PFSK-1 (cell line): ENCODE measurements around the gene TRAPPC2B.
A peak's percentile ranks its signal among the peaks of the same experiment; 100 is the strongest.

Experiments used
- FOXP2 ChIP-seq: optimal IDR thresholded peaks from 2 replicates; pipeline ENCODE3; 2011; ENCODE audit warnings: borderline replicate concordance, control low read depth, inconsistent platforms; ENCODE audit not compliant: insufficient read depth; ENCODE audit errors: extremely low read length, extremely low read depth
- POLR2AphosphoS5 ChIP-seq: IDR thresholded peaks from 2 replicates; pipeline ENCODE4 v1.6.1; 2012; ENCODE audit warnings: low read depth, mild to moderate bottlenecking, control low read depth, low read length, moderate library complexity
- SIN3A ChIP-seq: IDR thresholded peaks from 2 replicates; pipeline ENCODE4 v1.6.1; 2012; ENCODE audit warnings: mild to moderate bottlenecking, low read length, moderate library complexity, borderline replicate concordance; ENCODE audit not compliant: insufficient read depth
- TF ChIP-seq, protein P1 (sequence below), 2 experiments: IDR thresholded peaks; 2 replicates each; pipeline versions ENCODE4 v1.6.1 to v1.8.0; 2011 to 2012; ENCODE audit warnings: low read depth in 2 of 2, low read length in 2 of 2, control low read depth in 1 of 2, inconsistent platforms in 1 of 2, mild to moderate bottlenecking in 1 of 2, moderate library complexity in 1 of 2; ENCODE audit not compliant: insufficient read depth in 1 of 2

DNA sequence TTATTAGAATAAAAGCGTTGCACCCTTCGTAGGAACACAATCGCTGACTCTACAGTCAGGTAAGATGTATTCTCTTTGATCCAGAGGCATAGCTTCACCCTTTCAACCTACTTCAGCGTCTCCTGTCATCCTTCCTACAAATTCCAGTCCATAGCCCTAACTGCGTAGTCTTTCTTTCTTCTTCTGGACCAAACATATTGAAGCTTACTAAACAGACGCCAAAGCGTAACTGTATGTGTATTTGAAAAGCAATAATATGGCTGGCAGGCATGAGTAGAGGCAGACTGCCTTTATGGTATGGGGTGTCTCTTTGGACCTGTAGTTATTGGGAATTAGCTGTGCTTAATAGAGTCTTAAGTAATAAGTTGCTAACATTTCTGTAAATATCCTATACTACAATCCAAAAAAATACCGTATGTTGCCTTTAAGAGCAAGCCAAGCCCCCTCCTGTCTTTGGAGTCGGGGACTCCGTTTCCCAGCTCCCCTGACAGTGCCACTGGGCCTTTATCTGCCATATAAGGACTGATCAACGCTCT, 25.9 kb downstream of the TRAPPC2B start:
- TF ChIP-seq POLR2AphosphoS5 (peak; percentile 56; the same call in 1 of the 2 replicates), SIN3A (no peak), FOXP2 (no peak)
- TF ChIP-seq, protein P1, sequence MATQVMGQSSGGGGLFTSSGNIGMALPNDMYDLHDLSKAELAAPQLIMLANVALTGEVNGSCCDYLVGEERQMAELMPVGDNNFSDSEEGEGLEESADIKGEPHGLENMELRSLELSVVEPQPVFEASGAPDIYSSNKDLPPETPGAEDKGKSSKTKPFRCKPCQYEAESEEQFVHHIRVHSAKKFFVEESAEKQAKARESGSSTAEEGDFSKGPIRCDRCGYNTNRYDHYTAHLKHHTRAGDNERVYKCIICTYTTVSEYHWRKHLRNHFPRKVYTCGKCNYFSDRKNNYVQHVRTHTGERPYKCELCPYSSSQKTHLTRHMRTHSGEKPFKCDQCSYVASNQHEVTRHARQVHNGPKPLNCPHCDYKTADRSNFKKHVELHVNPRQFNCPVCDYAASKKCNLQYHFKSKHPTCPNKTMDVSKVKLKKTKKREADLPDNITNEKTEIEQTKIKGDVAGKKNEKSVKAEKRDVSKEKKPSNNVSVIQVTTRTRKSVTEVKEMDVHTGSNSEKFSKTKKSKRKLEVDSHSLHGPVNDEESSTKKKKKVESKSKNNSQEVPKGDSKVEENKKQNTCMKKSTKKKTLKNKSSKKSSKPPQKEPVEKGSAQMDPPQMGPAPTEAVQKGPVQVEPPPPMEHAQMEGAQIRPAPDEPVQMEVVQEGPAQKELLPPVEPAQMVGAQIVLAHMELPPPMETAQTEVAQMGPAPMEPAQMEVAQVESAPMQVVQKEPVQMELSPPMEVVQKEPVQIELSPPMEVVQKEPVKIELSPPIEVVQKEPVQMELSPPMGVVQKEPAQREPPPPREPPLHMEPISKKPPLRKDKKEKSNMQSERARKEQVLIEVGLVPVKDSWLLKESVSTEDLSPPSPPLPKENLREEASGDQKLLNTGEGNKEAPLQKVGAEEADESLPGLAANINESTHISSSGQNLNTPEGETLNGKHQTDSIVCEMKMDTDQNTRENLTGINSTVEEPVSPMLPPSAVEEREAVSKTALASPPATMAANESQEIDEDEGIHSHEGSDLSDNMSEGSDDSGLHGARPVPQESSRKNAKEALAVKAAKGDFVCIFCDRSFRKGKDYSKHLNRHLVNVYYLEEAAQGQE (IDR thresholded peaks at IDR 0.05; ENCODE audit: insufficient read depth in 1 of 2, low read depth in 2 of 2, low read length in 2 of 2), result no peak
